ENCODE measurements around the gene TMEM63B. TPM values are rescaled to one million over a fixed set of nuclear protein-coding genes. Genes with fewer than 3 reads are reported as not detected.

TMEM63B gene
- 17.0 and 33.7 TPM in 2 replicates for total RNA-seq

DNA sequence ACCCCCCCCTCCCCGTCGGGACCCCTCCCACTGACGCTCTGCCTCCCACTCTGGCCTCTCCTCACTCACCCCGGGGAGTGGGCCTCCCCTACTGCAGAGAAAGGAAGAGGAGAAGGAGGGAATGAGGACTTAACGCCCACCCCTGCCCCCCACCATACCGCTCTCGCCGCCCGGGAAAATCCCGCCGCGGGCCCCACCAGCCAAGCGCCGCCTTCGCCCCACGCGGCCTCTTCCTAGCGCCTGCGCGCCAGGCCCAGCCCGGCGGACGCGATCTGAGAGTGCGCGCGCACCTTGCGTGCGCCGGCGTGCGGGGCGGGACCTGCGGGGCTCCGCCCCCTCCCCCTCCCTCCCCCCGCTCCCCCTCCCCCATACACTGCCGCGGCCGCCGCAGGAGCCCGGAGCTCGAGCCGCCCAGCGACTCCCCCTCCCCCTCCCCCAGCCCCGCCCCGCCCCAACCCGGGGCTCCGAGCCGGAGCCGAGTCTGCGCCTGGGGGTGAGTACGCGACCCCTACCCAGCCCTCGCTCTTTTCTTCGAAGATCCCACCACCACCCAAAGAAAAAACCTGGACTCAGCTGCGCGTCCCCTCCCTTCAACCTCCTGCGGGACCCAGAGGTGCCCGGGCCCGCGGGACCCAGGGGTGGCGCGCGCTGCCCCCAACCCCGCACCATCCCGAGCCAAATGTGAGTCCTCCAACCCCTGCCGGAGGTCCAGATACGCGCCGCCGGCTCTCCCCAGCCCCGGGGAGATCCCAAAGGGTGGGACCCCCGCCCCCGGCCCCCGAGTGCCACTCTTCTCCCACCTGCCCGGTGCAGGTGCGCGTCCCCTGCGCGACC lies at the start of gene TMEM63B, which contains the start of gene MRPL14:
TSS of gene TMEM63B (plus strand) at position 369 of the 834 bp plus-strand sequence. CDS start 7,031 bp downstream, outside the sequence.
TSS of gene MRPL14 (minus strand) at position 267 of the 834 bp plus-strand sequence. CDS start 10,841 bp downstream, outside the sequence.

DNA sequence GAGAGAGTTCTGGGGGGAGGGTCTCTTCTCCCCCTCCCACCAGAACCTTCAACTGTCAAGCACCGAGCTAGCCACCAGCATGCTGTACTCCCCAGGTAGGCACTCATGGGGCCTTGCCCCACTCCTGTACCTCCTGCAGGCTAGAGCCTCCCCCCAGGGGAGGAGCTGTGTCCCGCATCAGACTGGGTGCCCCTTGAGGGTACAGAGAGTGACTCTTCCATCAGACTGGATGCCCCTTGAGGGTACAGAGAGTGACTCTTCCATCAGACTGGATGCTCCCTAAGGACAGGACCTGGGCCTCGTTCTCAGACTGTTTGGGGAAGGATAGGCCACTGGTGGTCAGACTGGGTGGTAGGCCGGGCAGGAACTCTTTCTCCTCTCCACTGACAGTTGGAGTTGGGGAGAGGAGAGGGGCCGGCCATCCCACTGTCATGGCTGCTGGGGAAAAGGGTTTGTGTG lies 31.4 kb downstream of the TMEM63B start, which contains the start of gene CAPN11:
TSS of gene CAPN11 (plus strand) at position 51 of the 459 bp plus-strand sequence. CDS start at position 80, 29 bp downstream.

Other genes with a start within 250 kb of the TMEM63B start
- gene MRPL14, start 102 bp upstream of the TMEM63B start, total RNA-seq: 37.5 and 46.0 TPM in 2 replicates
- gene CAPN11, start 31.3 kb downstream of the TMEM63B start, total RNA-seq: 0.97 TPM in 1 of 2 replicates, not detected in the other
- 0.49 TPM in 1 of 2 replicates, not detected in the other for gene MYMX, start 89.4 kb downstream of the TMEM63B start, total RNA-seq
- gene SLC29A1, start 96.0 kb downstream of the TMEM63B start, total RNA-seq: 26.9 and 40.3 TPM in 2 replicates
- 654 and 695 TPM in 2 replicates for gene HSP90AB1, start 119.5 kb downstream of the TMEM63B start, total RNA-seq
- gene SLC35B2, start 130.0 kb downstream of the TMEM63B start, total RNA-seq: 65.0 and 70.3 TPM in 2 replicates
- gene NFKBIE, start 138.0 kb downstream of the TMEM63B start, total RNA-seq: 1.1 and 3.9 TPM in 2 replicates
- gene TMEM151B, start 142.9 kb downstream of the TMEM63B start, total RNA-seq: not detected in 2 replicates
- gene AARS2, start 185.8 kb downstream of the TMEM63B start, total RNA-seq: 9.9 and 10.3 TPM in 2 replicates
- not detected in 2 replicates for gene SPATS1, start 215.1 kb downstream of the TMEM63B start, total RNA-seq